ENCODE data around the gene MADCAM1.

The MADCAM1 gene

GRCh38 chr19:459724-460511 lies 36.4 kb upstream of the MADCAM1 start:
- TF ChIP-seq OSR1 (CRISPR knock-in tag; IDR thresholded peaks at IDR 0.05) = no peak
- peak; percentile 15; the same call in 1 of the 3 replicates for ATAC-seq

GRCh38 chr19:460877-461720 lies 35.2 kb upstream of the MADCAM1 start, which contains the start of gene SHC2:
Gene SHC2, minus strand, starts transcription at chr19:461033. Its CDS starts 37 bp downstream, at chr19:460996.
- no peak for ATAC-seq
- no peak for TF ChIP-seq ZFP3 (CRISPR knock-in tag; IDR thresholded peaks at IDR 0.05)
- no peak for TF ChIP-seq PATZ1 (CRISPR knock-in tag; IDR thresholded peaks at IDR 0.05; ENCODE audit: borderline replicate concordance)
- TF ChIP-seq OSR1 (CRISPR knock-in tag; IDR thresholded peaks at IDR 0.05) = no peak
- TF ChIP-seq CSDC2 (CRISPR knock-in tag; IDR thresholded peaks at IDR 0.05) = no peak
- TF ChIP-seq ESRRG (CRISPR knock-in tag; IDR thresholded peaks at IDR 0.05) = no peak
- TF ChIP-seq ZFP30 (CRISPR knock-in tag; IDR thresholded peaks at IDR 0.05) = no peak
- TF ChIP-seq ZC3H10 (CRISPR knock-in tag; IDR thresholded peaks at IDR 0.05) = no peak
- TF ChIP-seq CREB5 (CRISPR knock-in tag; IDR thresholded peaks at IDR 0.05; ENCODE audit: low read depth) = no peak
- TF ChIP-seq SNAI2 (CRISPR knock-in tag; IDR thresholded peaks at IDR 0.05) = no peak
- TF ChIP-seq ISL1 (CRISPR knock-in tag; IDR thresholded peaks at IDR 0.05) = no peak

- no peak for TF ChIP-seq ESRRG (CRISPR knock-in tag; IDR thresholded peaks at IDR 0.05)
- no peak for TF ChIP-seq BACH2 (CRISPR knock-in tag; IDR thresholded peaks at IDR 0.05; ENCODE audit: borderline replicate concordance)
- peak; percentile 48 for ATAC-seq
Observed at GRCh38 chr19:461721-462551, 34.4 kb upstream of the MADCAM1 start.

- ATAC-seq = no peak
- TF ChIP-seq TSHZ2 (CRISPR knock-in tag; IDR thresholded peaks at IDR 0.05) (no peak), ZFP30 (CRISPR knock-in tag; IDR thresholded peaks at IDR 0.05) (no peak)
Observed at GRCh38 chr19:463483-464207, 32.6 kb upstream of the MADCAM1 start.

GRCh38 chr19:464208-464545 lies 32.1 kb upstream of the MADCAM1 start:
- ATAC-seq = no peak
- no peak for TF ChIP-seq OSR1 (CRISPR knock-in tag; IDR thresholded peaks at IDR 0.05)
- no peak for TF ChIP-seq RARB (CRISPR knock-in tag; IDR thresholded peaks at IDR 0.05)
- TF ChIP-seq CSDC2 (CRISPR knock-in tag; IDR thresholded peaks at IDR 0.05) = no peak
- no peak for TF ChIP-seq ZFP3 (CRISPR knock-in tag; IDR thresholded peaks at IDR 0.05)
- no peak for TF ChIP-seq PPARA (CRISPR knock-in tag; IDR thresholded peaks at IDR 0.05; ENCODE audit: borderline replicate concordance)
- no peak for TF ChIP-seq ZNF565 (CRISPR knock-in tag; conservative IDR thresholded peaks at IDR 0.05; ENCODE audit: low read depth)
- TF ChIP-seq TOX (CRISPR knock-in tag; IDR thresholded peaks at IDR 0.05; ENCODE audit: borderline replicate concordance) = no peak
- TF ChIP-seq TSHZ2 (CRISPR knock-in tag; IDR thresholded peaks at IDR 0.05) = no peak
- no peak for TF ChIP-seq PATZ1 (CRISPR knock-in tag; IDR thresholded peaks at IDR 0.05; ENCODE audit: borderline replicate concordance)
- no peak for TF ChIP-seq ZNF70 (CRISPR knock-in tag; IDR thresholded peaks at IDR 0.05)
- TF ChIP-seq ISL1 (CRISPR knock-in tag; IDR thresholded peaks at IDR 0.05) = no peak
